Heart right ventricle (tissue), 16 donors: ENCODE results near the gene MESD. TPM values are rescaled to one million over a fixed set of nuclear protein-coding genes. Genes with fewer than 3 reads are reported as not detected.

ENCODE experiments used
- ATAC-seq, 8 donors: fragments of 200-7000 bp; cut with Tn5 transposase; one replicate each; pipeline ENCODE4 v1.9.1; 2020; ENCODE audit warnings: mild to moderate bottlenecking in 8 of 8, moderate library complexity in 8 of 8, moderate number of reproducible peaks in 1 of 8
- DNase-seq, 2 donors: peaks; one replicate each; pipeline ENCODE4 v3.0.0-alpha.2; 2020
- H3K27ac ChIP-seq, 10 donors: fragments of 200-600 bp; sonication (generic) in 2 of 10; one replicate each; pipeline versions ENCODE4 v1.5.0 to v1.8.0; 2020 to 2022; ENCODE audit warnings: mild to moderate bottlenecking in 3 of 10
- H3K27me3 ChIP-seq, 7 donors: fragments of 200-600 bp; one replicate each; pipeline ENCODE4 v1.8.0; 2021 to 2022; ENCODE audit warnings: mild to moderate bottlenecking in 2 of 7
- H3K36me3 ChIP-seq, 9 donors: fragments of 200-600 bp; sonication (generic) in 1 of 9; one replicate each; pipeline versions ENCODE4 v1.5.0 to v1.8.0; 2020 to 2022; ENCODE audit warnings: mild to moderate bottlenecking in 2 of 9
- H3K4me1 ChIP-seq, 9 donors: fragments of 200-600 bp; sonication (generic) in 1 of 9; one replicate each; pipeline versions ENCODE4 v1.5.0 to v1.8.0; 2020 to 2022; ENCODE audit warnings: mild to moderate bottlenecking in 4 of 9
- H3K4me3 ChIP-seq, 10 donors: fragments of 200-600 bp; sonication (generic) in 2 of 10; one replicate each; pipeline versions ENCODE4 v1.5.0 to v1.8.0; 2020 to 2022; ENCODE audit warnings: mild to moderate bottlenecking in 7 of 10, moderate library complexity in 2 of 10
- H3K9me3 ChIP-seq, 11 donors: fragments of 200-600 bp in 10 of 11; sonication (generic) in 2 of 11; one replicate each; pipeline versions ENCODE4 v1.5.0 to v1.8.0; 2013 to 2022; ENCODE audit warnings: mild to moderate bottlenecking in 2 of 11, control low read depth in 1 of 11, moderate library complexity in 1 of 11
- WGBS, 2 donors: extraction: QIAGEN DNeasy Blood & Tissue Kit; methylation state at CpG; one replicate each; pipeline ENCODE4 v1.1.7; 2013; ENCODE audit warnings: inconsistent platforms in 1 of 2; 5-methylcytosine and 5-hydroxymethylcytosine counted together
- intact Hi-C, 10 donors: fragments of 100-400 bp; cut with DNase I; formaldehyde crosslinking; loops; one replicate each; pipeline versions ENCODE4 v1.11.1 to v1.14.2; 2022
- polyA plus RNA-seq, 2 donors: library from polyadenylated mRNA; stranded (reverse); fragments of 200-250 nt; gene quantifications; one replicate each; pipeline ENCODE4 v1.2.3, GENCODE V29; 2013
- total RNA-seq, 10 donors: library from RNA; stranded (reverse); fragmentation: NEBNext Ultra II Directional in 3 of 10; extraction: Animal tissue kit (Norgen Biotek cat#: 25700) in 3 of 10; gene quantifications; one replicate each; pipeline versions ENCODE4 v1.2.1 to v1.2.4, GENCODE V29; 2021 to 2023
- TF ChIP-seq, protein P1 (sequence below), 9 donors: fragments of 200-600 bp; sonication (generic) in 2 of 9; IDR thresholded peaks; one replicate each; pipeline versions ENCODE4 v1.5.0 to v1.8.0; 2021 to 2022; ENCODE audit warnings: antibody characterized with exemption in 9 of 9, mild to moderate bottlenecking in 5 of 9, moderate library complexity in 1 of 9
- donor health status: Arrhythmogenic right ventricular cardiomyopathy.
- donor health status: ischemic (EF 13 %, LVEDD 7.1; RV severe dilation, severe dysfunction).
- donor health status: healthy with polysubstance abuse.
- donor health status: DM: no; HTN: yes; CAD: no.
- donor health status: DM: no; HTN: no; CAD: no.
- donor health status: ischemic (EF 25% LVEDD 6.9; RV normal size, moderate dysfunction).
- donor health status: ischemic (EF 25% LVEDD 5.7; RV mildly dilated, moderate dysfunction).
- donor health status: healthy.
- donor health status: DM: yes; HTN: yes; CAD: no.
- donor health status: Ischemic cardiomyopathy.
- donor health status: ischemic (EF 35%, LVEDD 5.7; RV mildly dilated, moderate dysfunction).
- donor health status: nonischemic (EF 11% LVEDD 7.7; RV severe dilation, severe dysfunction).
- donor health status: DM: yes; HTN: yes; CAD: no.
- donor health status: PGD.
- donor health status: ischemic (EF 29% LVEDD 5.4; RV normal size, mild dysfunction).
- donor health status: nonischemic (EF 23%, LVEDD 6.1; RV moderate dilation, normal function).

Gene MESD
- total and polyA plus RNA-seq, 12 donors: 11.1 to 17.6 (median 14.7) TPM

DNA sequence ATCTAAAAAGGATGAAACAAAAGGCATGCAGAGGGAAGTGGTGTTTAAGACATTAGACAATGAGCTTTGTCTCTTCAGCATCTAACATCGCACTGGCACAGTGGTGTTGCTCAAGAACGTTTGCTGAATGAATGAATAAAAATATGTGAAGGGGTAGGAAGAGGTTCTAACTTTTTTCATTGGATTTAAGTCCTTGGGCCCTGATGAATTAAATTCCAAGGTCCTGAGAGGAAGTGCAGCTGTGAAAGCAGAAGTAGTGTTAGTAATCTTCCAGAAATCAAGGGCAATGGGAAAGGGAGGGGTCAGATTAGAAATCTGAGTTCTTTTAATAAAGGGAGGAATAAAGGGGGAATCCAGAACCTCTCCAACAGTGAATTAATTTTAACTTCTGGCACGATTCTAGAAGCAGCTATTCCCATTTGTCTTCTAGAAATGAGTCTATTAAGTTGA lies 40.7 kb upstream of the MESD start:
- Histone ChIP-seq H3K4me1 (peaks cover 0 to 68% (median 50%) of the 10 kb centered on the region in 9 donors), H3K9me3 (no peaks in the 10 kb centered on the region), H3K27me3 (no peaks in the 10 kb centered on the region), H3K36me3 (no peaks in the 10 kb centered on the region), H3K27ac (peak overlapping the region in 8 of 10 donors; percentile 0 to 80 (median 24)), H3K4me3 (no peak overlapping the region)
- DNase-seq (no peak), ATAC-seq (peak in 6 of 8 donors; percentile 21 to 69 (median 30))
- WGBS, 2 donors: 50 to 65% methylated on average over 3 of the region's 3 CpGs
- intact Hi-C loops: loop anchor here in 1 of 10 donors (5.0 kb wide), 1 partner anchor 67 kb away; no protein-coding TSS in a partner anchor
- TF ChIP-seq, protein P1, sequence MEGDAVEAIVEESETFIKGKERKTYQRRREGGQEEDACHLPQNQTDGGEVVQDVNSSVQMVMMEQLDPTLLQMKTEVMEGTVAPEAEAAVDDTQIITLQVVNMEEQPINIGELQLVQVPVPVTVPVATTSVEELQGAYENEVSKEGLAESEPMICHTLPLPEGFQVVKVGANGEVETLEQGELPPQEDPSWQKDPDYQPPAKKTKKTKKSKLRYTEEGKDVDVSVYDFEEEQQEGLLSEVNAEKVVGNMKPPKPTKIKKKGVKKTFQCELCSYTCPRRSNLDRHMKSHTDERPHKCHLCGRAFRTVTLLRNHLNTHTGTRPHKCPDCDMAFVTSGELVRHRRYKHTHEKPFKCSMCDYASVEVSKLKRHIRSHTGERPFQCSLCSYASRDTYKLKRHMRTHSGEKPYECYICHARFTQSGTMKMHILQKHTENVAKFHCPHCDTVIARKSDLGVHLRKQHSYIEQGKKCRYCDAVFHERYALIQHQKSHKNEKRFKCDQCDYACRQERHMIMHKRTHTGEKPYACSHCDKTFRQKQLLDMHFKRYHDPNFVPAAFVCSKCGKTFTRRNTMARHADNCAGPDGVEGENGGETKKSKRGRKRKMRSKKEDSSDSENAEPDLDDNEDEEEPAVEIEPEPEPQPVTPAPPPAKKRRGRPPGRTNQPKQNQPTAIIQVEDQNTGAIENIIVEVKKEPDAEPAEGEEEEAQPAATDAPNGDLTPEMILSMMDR (IDR thresholded peaks at IDR 0.05): no peak

DNA sequence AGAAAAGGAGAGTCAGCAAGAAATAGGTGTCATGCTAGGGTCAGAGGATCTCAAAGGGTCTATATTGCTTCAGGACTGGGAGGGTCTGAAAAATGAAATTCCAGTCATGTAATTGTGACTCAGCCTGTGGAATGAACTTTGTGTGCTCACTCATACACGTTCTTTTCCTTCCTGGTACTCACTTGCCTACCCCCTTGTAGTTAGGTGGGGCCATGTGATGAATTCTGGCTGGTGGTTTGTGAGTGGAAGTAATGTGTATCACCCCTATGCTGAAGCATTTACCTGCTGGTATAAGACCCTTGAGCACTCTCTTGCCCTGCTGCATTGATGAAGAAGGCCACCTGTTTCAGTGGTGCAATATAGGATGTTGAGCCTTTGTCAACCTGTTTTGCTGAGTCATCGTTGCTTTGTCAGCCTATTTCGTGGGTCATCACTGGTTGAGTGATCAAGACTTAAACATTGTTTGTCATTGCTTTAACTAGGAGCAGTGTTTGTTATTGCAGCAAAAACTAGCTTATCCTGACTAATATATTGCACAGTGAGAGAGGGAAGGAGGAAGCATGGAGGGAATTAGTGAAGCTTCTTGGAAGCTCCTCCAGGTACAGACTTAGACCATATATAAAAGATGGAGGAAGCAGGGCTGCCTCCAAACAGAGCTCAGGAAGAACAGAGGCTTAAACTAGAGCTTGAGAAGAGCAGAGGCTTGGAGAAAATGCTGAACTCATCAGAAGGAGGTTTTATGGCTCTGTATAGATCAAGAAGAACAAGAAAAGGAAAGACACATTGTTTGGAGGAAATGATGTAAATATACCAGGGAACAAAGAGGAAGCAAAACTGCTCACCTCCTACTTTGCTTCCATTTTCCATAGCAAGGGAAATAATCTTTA lies 40.0 kb upstream of the MESD start:
- ATAC-seq (peak in 7 of 8 donors; percentile 16 to 71 (median 45)), DNase-seq (no peak)
- Histone ChIP-seq H3K27me3 (no peaks in the 10 kb centered on the region), H3K9me3 (no peaks in the 10 kb centered on the region), H3K4me3 (no peak overlapping the region), H3K27ac (peak overlapping the region in 8 of 10 donors; percentile 0 to 80 (median 24)), H3K4me1 (peaks cover 0 to 75% (median 56%) of the 10 kb centered on the region in 9 donors), H3K36me3 (no peaks in the 10 kb centered on the region)
- 71 to 74% methylated on average over 3 of the region's 3 CpGs for WGBS, 2 donors
- intact Hi-C loops: loop anchor here in 1 of 10 donors (5.0 kb wide), 1 partner anchor 68 kb away; no protein-coding TSS in a partner anchor
- TF ChIP-seq, protein P1 (IDR thresholded peaks at IDR 0.05): no peak

DNA sequence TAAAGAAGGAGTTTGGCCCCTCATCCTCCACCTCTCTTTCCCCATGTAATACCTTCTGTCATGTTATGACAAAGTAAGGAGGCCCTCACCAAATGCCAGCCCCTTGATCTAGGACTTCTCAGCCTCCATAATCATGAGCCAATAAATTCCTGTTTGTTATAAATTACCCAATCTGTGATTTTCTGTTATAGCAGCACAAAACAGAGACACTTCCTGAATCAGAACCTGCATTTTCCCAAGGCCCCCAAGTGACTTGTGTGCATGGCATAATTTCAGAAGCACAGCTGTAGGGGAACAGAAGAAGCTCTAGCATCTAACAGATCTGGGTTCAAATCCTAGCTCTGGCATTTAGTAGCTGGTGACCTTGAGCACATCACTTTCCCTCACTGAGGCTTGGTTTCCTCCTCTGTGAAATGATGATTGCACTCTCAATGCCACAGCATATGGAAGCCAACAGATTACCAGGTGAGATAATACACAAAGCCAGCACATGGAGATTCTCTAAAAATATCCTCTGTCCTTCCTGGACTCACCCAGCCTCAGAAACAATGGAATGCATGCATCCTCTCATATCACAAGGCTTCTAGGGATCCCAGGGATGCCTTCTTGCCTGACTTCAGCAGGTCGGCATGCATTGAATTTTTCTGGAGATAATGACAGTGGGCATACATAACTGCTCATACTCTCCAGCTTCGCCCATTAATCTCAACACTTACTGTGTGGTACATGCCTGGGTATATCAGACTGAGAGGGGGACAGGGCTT lies 37.4 kb upstream of the MESD start:
- 60% methylated on average over 2 of the region's 2 CpGs for WGBS, 2 donors
- Histone ChIP-seq H3K27me3 (no peaks in the 10 kb centered on the region), H3K27ac (peak overlapping the region in 3 of 10 donors; percentile 1 to 17 (median 4)), H3K4me1 (peaks cover 0 to 81% (median 56%) of the 10 kb centered on the region in 9 donors), H3K9me3 (no peaks in the 10 kb centered on the region), H3K4me3 (no peak overlapping the region), H3K36me3 (no peaks in the 10 kb centered on the region)
- intact Hi-C loops: no loop called here
- ATAC-seq: no peak
- TF ChIP-seq, protein P1 (IDR thresholded peaks at IDR 0.05): no peak
- no peak for DNase-seq

DNA sequence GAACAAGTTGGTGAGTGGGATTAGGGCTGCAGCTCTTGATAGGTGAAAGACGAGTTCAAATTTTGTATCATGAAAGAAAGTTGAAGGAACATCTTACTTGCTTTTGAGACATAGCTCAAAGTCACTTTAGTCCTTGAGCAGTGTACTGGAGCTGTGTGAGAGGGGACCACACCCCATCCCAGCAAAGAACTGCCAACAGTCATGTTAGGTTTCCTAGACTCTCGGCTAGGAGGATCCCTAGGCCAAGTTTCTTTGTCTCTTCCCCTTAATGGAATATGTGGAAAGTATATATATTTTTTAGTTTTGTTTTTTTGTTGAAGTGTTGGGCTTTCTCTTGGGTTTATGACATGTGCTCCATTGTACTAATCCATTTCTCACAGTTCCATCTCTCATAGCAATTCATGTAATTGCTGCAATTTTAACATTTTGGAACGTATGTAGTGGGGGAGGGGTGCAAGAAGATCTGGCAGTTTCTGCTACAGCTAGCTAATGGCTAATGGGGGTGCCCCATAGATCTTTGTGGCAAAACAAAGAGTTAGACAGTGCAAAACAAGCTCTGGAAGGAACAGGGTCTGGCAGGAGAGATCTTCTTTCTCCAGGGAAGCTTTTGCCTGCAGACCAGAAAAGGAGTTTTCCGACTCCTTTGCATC lies 36.2 kb upstream of the MESD start:
- Histone ChIP-seq H3K4me1 (peaks cover 0 to 79% (median 53%) of the 10 kb centered on the region in 9 donors), H3K27me3 (no peaks in the 10 kb centered on the region), H3K27ac (peak overlapping the region in 3 of 10 donors; percentile 76 to 89 (median 87)), H3K36me3 (no peaks in the 10 kb centered on the region), H3K4me3 (no peak overlapping the region), H3K9me3 (no peaks in the 10 kb centered on the region)
- no peak for DNase-seq
- TF ChIP-seq, protein P1 (IDR thresholded peaks at IDR 0.05): no peak
- 85 to 88% methylated on average over 4 of the region's 4 CpGs for WGBS, 2 donors
- no peak for ATAC-seq
- intact Hi-C loops: no loop called here
